Aorta (tissue), 5 donors: ENCODE data around the gene FUT3. TPM values are rescaled to one million over a fixed set of nuclear protein-coding genes. Genes with fewer than 3 reads are reported as not detected.
"Not testable (repeated sequence)": the region's sequence is repeated elsewhere in the genome, so short reads cannot be mapped to it uniquely, and the experiment has no call there.

ENCODE experiments used
- ATAC-seq: fragments of 200-7000 bp; cut with Tn5 transposase; one replicate; pipeline ENCODE4 v1.9.1; 2022; ENCODE audit warnings: moderate library complexity; ENCODE audit not compliant: low FRiP score
- DNase-seq, 2 donors: peaks; one replicate each; pipeline ENCODE4 v3.0.0-alpha.2; 2020
- H3K27ac ChIP-seq, 2 donors: one replicate each; pipeline ENCODE4 v1.5.1; 2013; ENCODE audit warnings: low read length in 2 of 2, mild to moderate bottlenecking in 2 of 2, moderate library complexity in 2 of 2, control low read depth in 1 of 2, inconsistent platforms in 1 of 2, low read depth in 1 of 2
- H3K27me3 ChIP-seq, 2 donors: one replicate each; pipeline ENCODE4 v1.6.1; 2013; ENCODE audit warnings: control low read depth in 1 of 2, low read length in 1 of 2, mild to moderate bottlenecking in 1 of 2, moderate library complexity in 1 of 2; ENCODE audit not compliant: insufficient read depth in 2 of 2, control insufficient read depth in 1 of 2
- H3K36me3 ChIP-seq, 2 donors: one replicate each; pipeline ENCODE4 v1.6.1; 2013; ENCODE audit warnings: control low read depth in 1 of 2, low read length in 1 of 2, mild to moderate bottlenecking in 1 of 2; ENCODE audit not compliant: insufficient read depth in 2 of 2, control insufficient read depth in 1 of 2
- H3K4me1 ChIP-seq, 2 donors: one replicate each; pipeline ENCODE4 v1.6.1; 2013; ENCODE audit warnings: low read length in 2 of 2, control low read depth in 1 of 2, mild to moderate bottlenecking in 1 of 2, moderate library complexity in 1 of 2; ENCODE audit not compliant: insufficient read depth in 2 of 2, control insufficient read depth in 1 of 2
- H3K4me3 ChIP-seq, 2 donors: one replicate each; pipeline ENCODE4 v1.5.1; 2013; ENCODE audit warnings: low read length in 2 of 2, control low read depth in 1 of 2, mild to moderate bottlenecking in 1 of 2
- H3K9me3 ChIP-seq: one replicate; pipeline ENCODE4 v1.6.1; 2013; ENCODE audit warnings: mild to moderate bottlenecking, low read length; ENCODE audit not compliant: control insufficient read depth
- WGBS, 2 donors: extraction: QIAGEN DNeasy Blood & Tissue Kit; methylation state at CpG; one replicate each; pipeline ENCODE4 v1.1.7; 2013; 5-methylcytosine and 5-hydroxymethylcytosine counted together
- intact Hi-C, 2 donors: fragments of 100-400 bp; cut with DNase I; formaldehyde crosslinking; loops; one replicate each; pipeline versions ENCODE4 v1.14.2 to v1.15.0; 2022
- polyA plus RNA-seq, 2 donors: library from polyadenylated mRNA; stranded (reverse); fragments of 200-250 nt; gene quantifications; one replicate each; pipeline ENCODE4 v1.2.3, GENCODE V29; 2013
- total RNA-seq, 2 donors: library from RNA; stranded (reverse); fragmentation: NEBNext Ultra II Directional; extraction: Animal tissue kit (Norgen Biotek cat#: 25700); gene quantifications; one replicate each; pipeline ENCODE4 v1.2.1, GENCODE V29; 2021
- donor health status: healthy with polysubstance abuse.
- donor health status: Bipolar disorder and iron deficiency.
- donor health status: DM: no; HTN: no; CAD: no.
- donor health status: DM: no; HTN: no; CAD: no.
- donor health status: DM: yes; HTN: yes; CAD: no.

The FUT3 gene
- total and polyA plus RNA-seq, 4 donors = 0.38 to 3.3 TPM; not detected in 2

DNA sequence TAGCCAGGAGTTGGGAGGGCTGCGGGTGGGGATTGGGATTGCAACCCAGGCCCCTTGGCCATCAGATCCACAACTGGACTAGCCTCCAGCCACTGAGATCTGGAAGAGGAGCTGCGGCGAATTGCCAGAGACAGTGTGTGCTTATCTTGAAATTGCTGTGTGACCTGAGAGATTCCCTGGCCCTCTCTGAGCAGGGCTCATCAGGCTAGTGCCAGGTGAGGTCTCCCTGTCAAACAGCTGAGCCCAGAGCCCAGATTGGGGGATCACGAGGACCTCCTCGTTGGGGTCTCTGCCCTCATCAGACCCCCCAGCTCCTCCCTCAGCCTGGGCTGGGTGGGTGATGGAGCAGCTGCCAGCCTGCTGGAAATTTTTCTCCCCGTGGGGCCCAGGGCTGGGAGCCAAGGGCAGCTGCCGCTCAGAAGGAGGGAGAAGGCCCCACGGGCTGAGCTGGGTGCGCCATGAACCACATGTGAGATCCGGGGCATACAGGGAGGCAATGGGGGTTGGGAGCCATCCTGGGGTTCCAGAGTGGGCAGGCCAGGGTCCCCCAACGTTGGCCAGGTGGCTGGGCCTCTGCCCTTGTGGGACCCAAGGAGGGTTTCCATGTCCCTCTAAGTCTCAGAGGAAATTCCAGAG, 11.9 kb upstream of the FUT3 start:
- DNase-seq = no peak
- H3K36me3 ChIP-seq = no peaks in the 10 kb centered on the region
- ATAC-seq = no peak
- H3K4me3 ChIP-seq = no peak overlapping the region
- no peaks in the 10 kb centered on the region for H3K27me3 ChIP-seq
- intact Hi-C loops = no loop called here
- H3K27ac ChIP-seq = no peak overlapping the region
- 59 to 62% methylated on average over 10 to 11 of the region's 11 CpGs for WGBS, 2 donors
- H3K9me3 ChIP-seq = no peaks in the 10 kb centered on the region
- H3K4me1 ChIP-seq = no peaks in the 10 kb centered on the region

DNA sequence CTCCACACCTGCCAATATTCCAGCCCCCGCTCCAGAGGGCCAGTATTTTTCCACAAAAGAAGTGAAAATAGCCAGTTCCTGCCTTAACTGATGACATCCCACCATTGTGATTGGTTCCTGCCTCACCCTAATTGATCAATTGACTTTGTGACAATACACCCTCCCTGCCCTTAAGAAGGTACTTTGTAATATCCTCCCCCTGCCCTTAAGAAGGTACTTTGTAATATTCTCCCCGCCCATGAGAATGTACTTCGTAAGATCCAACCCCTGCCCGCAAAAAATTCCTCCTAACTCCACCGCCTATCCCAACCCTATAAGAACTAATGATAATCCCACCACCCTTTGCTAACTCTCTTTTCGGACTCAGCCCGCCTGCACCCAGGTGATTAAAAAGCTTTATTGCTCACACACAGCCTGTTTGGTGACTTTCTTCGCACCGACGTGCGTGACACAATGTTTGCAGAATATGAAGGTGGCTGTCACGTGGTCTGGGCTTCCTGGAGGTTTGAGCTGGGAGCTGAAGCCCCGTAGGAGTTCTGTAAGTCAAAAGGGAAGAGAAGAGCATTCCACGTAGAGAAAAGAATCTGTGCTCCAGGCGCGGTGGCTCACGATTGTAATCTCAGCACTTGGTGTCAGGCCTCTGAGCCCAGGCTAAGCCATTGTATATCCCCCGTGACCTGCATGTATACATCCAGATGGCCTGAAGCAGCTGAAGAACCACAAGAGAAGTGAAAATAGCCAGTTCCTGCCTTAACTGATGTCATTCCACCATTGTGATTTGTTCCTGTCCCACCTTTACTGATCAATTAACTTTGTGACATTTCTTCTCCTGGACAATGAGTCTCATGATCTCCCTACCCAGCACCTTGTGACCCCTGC, 6.2 kb upstream of the FUT3 start:
- H3K27me3 ChIP-seq = no peaks in the 10 kb centered on the region
- no peaks in the 10 kb centered on the region for H3K36me3 ChIP-seq
- 87% methylated on average over 18 of the region's 18 CpGs for WGBS, 2 donors
- ATAC-seq (no peak), DNase-seq (no peak)
- H3K9me3 ChIP-seq = no peaks in the 10 kb centered on the region
- H3K4me3 ChIP-seq = no peak overlapping the region
- no peak overlapping the region for H3K27ac ChIP-seq
- no peaks in the 10 kb centered on the region for H3K4me1 ChIP-seq
- intact Hi-C loops = no loop called here

DNA sequence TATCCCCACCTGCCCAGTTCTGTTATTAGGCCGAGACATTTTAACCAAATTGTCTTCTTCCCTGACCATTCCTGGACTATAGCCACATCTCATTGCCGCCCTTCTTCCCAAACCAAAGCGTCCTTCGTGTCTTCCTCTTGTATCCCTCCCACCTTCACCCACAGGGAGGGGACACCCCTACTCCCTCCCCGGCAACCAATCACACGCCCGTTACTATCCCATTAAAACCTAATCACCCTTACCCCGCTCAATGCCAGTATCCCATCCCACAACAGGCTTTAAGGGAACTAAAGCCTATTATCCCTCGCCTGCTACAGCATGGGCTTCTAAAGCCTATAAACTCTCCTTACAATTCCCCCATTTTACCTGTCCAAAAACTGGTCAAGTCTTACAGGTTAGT, 3.9 kb upstream of the FUT3 start:
- H3K36me3 ChIP-seq, H3K27ac ChIP-seq, ATAC-seq, H3K4me3 ChIP-seq, intact Hi-C loops, H3K9me3 ChIP-seq, H3K27me3 ChIP-seq, H3K4me1 ChIP-seq, DNase-seq: not testable (repeated sequence)
- 78 to 86% methylated on average over 9 of the region's 9 CpGs for WGBS, 2 donors

DNA sequence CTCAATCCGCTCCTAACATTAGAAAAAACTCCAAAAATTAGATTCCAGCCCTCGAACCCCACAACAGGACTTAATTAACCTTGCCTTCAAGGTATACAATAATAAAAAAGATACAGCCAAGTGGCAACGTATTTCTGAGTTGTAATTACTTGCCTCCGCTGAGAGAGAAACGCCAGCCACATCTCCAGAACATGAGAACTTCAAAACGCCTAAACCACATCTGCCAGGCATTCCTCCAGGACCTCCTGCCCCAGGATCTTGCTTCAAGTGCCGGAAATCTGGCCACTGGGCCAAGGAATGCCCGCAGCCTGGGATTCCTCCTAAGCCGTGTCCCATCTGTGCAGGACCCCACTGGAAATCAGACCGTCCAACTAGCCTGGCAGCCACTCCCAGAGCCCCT, 2.9 kb upstream of the FUT3 start:
- H3K4me3 ChIP-seq = not testable (repeated sequence)

DNA sequence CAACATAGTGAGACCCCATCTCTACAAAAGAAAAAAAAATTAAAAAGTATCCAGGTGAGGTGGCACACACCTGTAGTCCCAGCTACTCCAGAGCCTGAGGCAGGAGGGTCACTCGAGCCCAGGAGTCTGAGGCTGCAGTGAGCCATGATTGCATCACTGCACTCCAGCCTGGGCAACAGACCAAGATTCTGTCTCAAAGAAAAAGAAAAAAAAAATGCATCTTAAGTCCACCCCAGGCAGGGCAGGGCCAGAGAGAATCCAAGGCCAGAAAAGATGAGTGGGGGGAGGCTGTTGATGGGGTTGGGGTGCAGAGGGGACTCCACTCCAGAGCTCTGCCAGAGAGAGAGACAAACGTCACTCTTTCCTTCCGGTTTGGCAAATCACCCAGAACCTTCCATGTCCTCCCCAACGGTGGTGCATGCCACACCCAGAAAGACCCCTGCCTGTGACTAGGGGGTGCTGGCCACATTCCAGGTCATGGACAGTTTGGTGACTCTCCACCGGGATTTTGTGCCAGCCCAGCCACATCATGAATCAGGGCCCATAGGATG, 431 bp downstream of the FUT3 start:
- H3K36me3 ChIP-seq = no peaks in the 10 kb centered on the region
- H3K9me3 ChIP-seq = no peaks in the 10 kb centered on the region
- no peaks in the 10 kb centered on the region for H3K27me3 ChIP-seq
- ATAC-seq = peak; percentile 41
- H3K27ac ChIP-seq = no peak overlapping the region
- no peak overlapping the region for H3K4me3 ChIP-seq
- H3K4me1 ChIP-seq = no peaks in the 10 kb centered on the region
- WGBS, 2 donors = 5 to 6% methylated on average over 5 of the region's 5 CpGs
- intact Hi-C loops = no loop called here
- peak in 1 of 2 donors; percentile 60 for DNase-seq

More for the DNA sequence above, 2.9 kb upstream of the FUT3 start:
- DNase-seq, ATAC-seq, H3K27ac ChIP-seq, H3K4me1 ChIP-seq, intact Hi-C loops, H3K27me3 ChIP-seq, H3K9me3 ChIP-seq, H3K36me3 ChIP-seq: not testable (repeated sequence)
- WGBS, 2 donors = 74 to 84% methylated on average over 10 of the region's 10 CpGs

DNA sequence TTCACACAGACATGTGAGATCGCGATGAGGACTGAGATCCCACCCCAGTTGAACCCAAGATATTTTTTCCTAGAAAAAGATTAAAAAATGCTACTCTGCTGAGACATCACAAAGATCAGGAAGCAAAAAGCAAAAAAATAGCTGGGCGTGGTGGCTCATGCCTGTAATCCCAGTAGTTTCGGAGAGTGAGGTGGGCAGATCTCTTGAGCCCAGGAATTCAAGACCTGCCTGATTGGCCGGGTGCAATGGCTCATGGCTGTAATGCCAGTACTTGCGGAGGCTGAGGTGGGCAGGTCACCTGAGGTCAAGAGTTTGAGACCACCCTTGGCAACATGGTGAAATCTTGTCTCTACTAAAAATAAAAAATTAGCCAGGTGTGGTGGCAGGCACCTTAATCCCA, 1.1 kb downstream of the FUT3 start:
- Histone ChIP-seq H3K27me3 (no peaks in the 10 kb centered on the region), H3K9me3 (no peaks in the 10 kb centered on the region), H3K4me3 (no peak overlapping the region), H3K36me3 (no peaks in the 10 kb centered on the region), H3K4me1 (no peaks in the 10 kb centered on the region), H3K27ac (no peak overlapping the region)
- DNase-seq (no peak), ATAC-seq (no peak)
- WGBS, 2 donors = 88 to 90% methylated on average over 6 of the region's 6 CpGs
- intact Hi-C loops = no loop called here

DNA sequence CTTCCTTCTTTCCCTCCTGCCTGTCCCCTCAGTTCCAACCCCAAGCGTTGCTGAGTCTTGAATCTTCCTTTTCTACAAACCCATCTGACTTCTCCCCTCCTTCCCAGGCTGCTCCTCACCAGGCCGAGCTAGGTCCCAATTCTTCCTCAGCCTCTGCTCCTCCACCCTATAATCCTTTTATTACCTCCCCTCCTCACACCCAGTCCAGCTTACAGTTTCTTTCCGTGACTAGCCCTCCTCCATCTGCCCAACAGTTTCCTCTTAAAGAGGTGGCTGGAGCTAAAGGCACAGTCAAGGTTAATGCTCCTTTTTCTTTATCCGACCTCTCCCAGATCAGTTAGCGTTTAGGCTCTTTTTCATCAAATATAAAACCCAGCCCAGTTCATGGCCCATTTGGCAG, 2.6 kb downstream of the FUT3 start:
- WGBS, 2 donors = 87 to 93% methylated on average over 5 of the region's 5 CpGs
- H3K4me1 ChIP-seq, intact Hi-C loops, H3K9me3 ChIP-seq, H3K27me3 ChIP-seq, DNase-seq, H3K4me3 ChIP-seq, H3K36me3 ChIP-seq, ATAC-seq, H3K27ac ChIP-seq: not testable (repeated sequence)

DNA sequence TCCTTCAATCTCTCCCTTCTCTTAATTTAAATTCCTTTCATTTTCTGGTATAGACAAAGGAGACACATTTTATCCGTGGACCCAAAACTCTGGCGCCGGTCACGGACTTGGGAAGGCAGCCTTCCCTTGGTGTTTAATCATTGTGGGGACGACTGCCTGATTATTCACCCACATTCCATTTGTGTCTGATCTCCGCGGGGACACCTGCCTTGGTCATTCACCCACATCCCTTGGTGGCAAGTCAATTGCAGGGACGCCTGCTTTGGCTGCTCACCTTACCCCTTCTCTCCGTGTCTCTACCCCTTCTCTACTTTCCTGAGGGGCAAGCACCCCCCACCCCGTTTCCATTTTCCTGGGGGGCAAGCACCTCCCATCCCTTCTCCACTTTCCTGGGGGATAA, 3.4 kb downstream of the FUT3 start:
- intact Hi-C loops, H3K27ac ChIP-seq, H3K36me3 ChIP-seq, ATAC-seq, DNase-seq, H3K4me3 ChIP-seq, H3K27me3 ChIP-seq, H3K4me1 ChIP-seq, H3K9me3 ChIP-seq: not testable (repeated sequence)
- 77 to 78% methylated on average over 10 of the region's 10 CpGs for WGBS, 2 donors
